OCI-LY7 (cell line): ENCODE results near the gene RARB. TPM values are rescaled to one million over a fixed set of nuclear protein-coding genes. Genes with fewer than 3 reads are reported as not detected.

ENCODE experiments used
- BruUV-seq: library from RNA; stranded (reverse); fragments of 400-500 nt; replicated peaks from 2 replicates; lab custom pipeline; 2021; lab: Mats Ljungman, UMichigan
- CTCF ChIA-PET: fragments of 300-600 bp; sonication (Branson Sonifier 250); formaldehyde crosslinking; loops from one replicate; lab custom pipeline; 2022; ENCODE audit warnings: antibody characterized with exemption; ENCODE audit not compliant: unreplicated experiment; lab: Charles Lee
- POLR2A ChIA-PET: fragments of 300-600 bp; sonication (Branson Sonifier 250); formaldehyde crosslinking; loops from one replicate; lab custom pipeline; 2022; ENCODE audit warnings: antibody characterized with exemption; lab: Charles Lee
- DNase-seq: peaks from one replicate; pipeline ENCODE4 v3.0.0-alpha.2; 2015; ENCODE audit warnings: low spot score
- H2AFZ ChIP-seq: fragments of 200-600 bp; sonication (generic), shearing (Covaris generic); 2 replicates; pipeline ENCODE4 v1.6.1; 2014; ENCODE audit warnings: mild to moderate bottlenecking, antibody characterized with exemption, low read length, moderate library complexity
- H3K27ac ChIP-seq: fragments of 200-600 bp; sonication (generic); 2 replicates; pipeline ENCODE4 v1.5.1; 2014; ENCODE audit warnings: mixed run types, low read depth, mild to moderate bottlenecking, moderate library complexity, low read length, inconsistent platforms; ENCODE audit not compliant: poor library complexity, severe bottlenecking
- H3K36me3 ChIP-seq: fragments of 200-600 bp; sonication (generic); 2 replicates; pipeline ENCODE4 v1.6.1; 2014; ENCODE audit warnings: mild to moderate bottlenecking, antibody characterized with exemption, low read length, moderate library complexity, mixed read lengths; ENCODE audit not compliant: insufficient read depth
- H3K4me1 ChIP-seq: fragments of 200-600 bp; sonication (generic); 2 replicates; pipeline ENCODE4 v1.5.1; 2014; ENCODE audit warnings: mild to moderate bottlenecking, low read length; ENCODE audit not compliant: insufficient read depth, poor library complexity, severe bottlenecking
- H3K4me2 ChIP-seq: fragments of 200-600 bp; sonication (generic); 2 replicates; pipeline ENCODE4 v1.6.1; 2014; ENCODE audit warnings: mild to moderate bottlenecking, low read length
- H3K4me3 ChIP-seq: fragments of 200-600 bp; sonication (generic); 2 replicates; pipeline ENCODE4 v1.5.1; 2014; ENCODE audit warnings: mild to moderate bottlenecking, low read depth, low read length; ENCODE audit not compliant: poor library complexity, severe bottlenecking
- H3K79me2 ChIP-seq: fragments of 200-600 bp; sonication (generic); 2 replicates; pipeline ENCODE4 v1.6.1; 2016; ENCODE audit warnings: low read depth, mild to moderate bottlenecking, low read length, moderate library complexity, mixed read lengths; ENCODE audit not compliant: insufficient read depth
- H3K9me2 ChIP-seq: fragments of 200-600 bp; sonication (generic); 2 replicates; pipeline ENCODE4 v1.6.1; 2016; ENCODE audit warnings: mild to moderate bottlenecking, low read length, mixed read lengths; ENCODE audit not compliant: insufficient read depth
- H3K9me3 ChIP-seq: fragments of 200-600 bp; sonication (generic); 2 replicates; pipeline ENCODE4 v1.6.1; 2014; ENCODE audit warnings: mild to moderate bottlenecking, mixed run types, low read length, mixed read lengths
- H4K20me1 ChIP-seq: fragments of 200-600 bp; sonication (generic); 2 replicates; pipeline ENCODE4 v1.6.1; 2014; ENCODE audit warnings: mild to moderate bottlenecking, antibody characterized with exemption, low read length, moderate library complexity, mixed read lengths; ENCODE audit not compliant: insufficient read depth
- CTCF ChIP-seq: fragments of 200-600 bp; sonication (generic); conservative IDR thresholded peaks from 2 replicates; pipeline ENCODE4 v1.5.1; 2014; ENCODE audit warnings: mild to moderate bottlenecking, antibody characterized with exemption, low read length, moderate library complexity, mixed read lengths
- EZH2phosphoT487 ChIP-seq: fragments of 200-600 bp; sonication (generic); IDR thresholded peaks from 2 replicates; pipeline ENCODE4 v1.6.1; 2018; ENCODE audit warnings: low read depth, borderline replicate concordance, mild to moderate bottlenecking, mixed run types, antibody characterized with exemption, low read length, moderate library complexity, mixed read lengths
- intact Hi-C: fragments of 100-400 bp; cut with micrococcal nuclease; formaldehyde crosslinking; loops from one replicate; pipeline ENCODE4 v1.10.0; 2022; ENCODE audit not compliant: unreplicated experiment
- total RNA-seq, 2 experiments: library from RNA; depleted of rRNA in 1 of 2; stranded (reverse); fragments of >200 nt in 1 of 2; shearing (Covaris generic) in 1 of 2; gene quantifications; 2 replicates each; pipeline ENCODE4 v1.2.3, GENCODE V29; 2014 to 2022

RARB gene
- total RNA-seq, 2 experiments from 2014 or later: not detected

GRCh38 chr3:25493246-25493645, 65.2 kb downstream of the RARB start:
- no peak overlapping the region for H3K4me2 ChIP-seq

GRCh38 chr3:25493786-25494185, 65.7 kb downstream of the RARB start:
- Histone ChIP-seq H3K9me2 (no peaks in the 10 kb centered on the region), H2AFZ (no peak overlapping the region), H3K4me1 (no peaks in the 10 kb centered on the region), H3K36me3 (no peaks in the 10 kb centered on the region), H3K4me2 (no peak overlapping the region), H4K20me1 (no peaks in the 10 kb centered on the region), H3K4me3 (no peak overlapping the region), H3K27ac (no peak overlapping the region), H3K79me2 (no peaks in the 10 kb centered on the region), H3K9me3 (no peaks in the 10 kb centered on the region)
- ChIA-PET CTCF (no interaction called here), POLR2A (no interaction called here)
- intact Hi-C loops: no loop called here
- no peak for DNase-seq
- no TSS peak for BruUV-seq
- TF ChIP-seq EZH2phosphoT487 (no peak), CTCF (no peak)

More at GRCh38 chr3:25493246-25493645, 65.2 kb downstream of the RARB start:
- H3K36me3 ChIP-seq: no peaks in the 10 kb centered on the region
- no peaks in the 10 kb centered on the region for H3K79me2 ChIP-seq
- no peaks in the 10 kb centered on the region for H3K4me1 ChIP-seq
- ChIA-PET CTCF (no interaction called here), POLR2A (no interaction called here)
- no peaks in the 10 kb centered on the region for H3K9me3 ChIP-seq
- no peaks in the 10 kb centered on the region for H4K20me1 ChIP-seq
- intact Hi-C loops: no loop called here
- TF ChIP-seq EZH2phosphoT487 (no peak), CTCF (no peak)
- no peak overlapping the region for H3K4me3 ChIP-seq
- H3K9me2 ChIP-seq: no peaks in the 10 kb centered on the region
- no peak overlapping the region for H3K27ac ChIP-seq
- no TSS peak for BruUV-seq
- no peak for DNase-seq
- H2AFZ ChIP-seq: no peak overlapping the region

GRCh38 chr3:25495304-25495703, 67.2 kb downstream of the RARB start:
- intact Hi-C loops: no loop called here
- Histone ChIP-seq H2AFZ (no peak overlapping the region), H4K20me1 (no peaks in the 10 kb centered on the region), H3K4me1 (no peaks in the 10 kb centered on the region), H3K4me3 (no peak overlapping the region), H3K4me2 (no peak overlapping the region), H3K36me3 (no peaks in the 10 kb centered on the region), H3K9me2 (no peaks in the 10 kb centered on the region), H3K9me3 (no peaks in the 10 kb centered on the region), H3K27ac (no peak overlapping the region), H3K79me2 (no peaks in the 10 kb centered on the region)
- no TSS peak for BruUV-seq
- CTCF ChIA-PET: no interaction called here
- TF ChIP-seq CTCF: no peak
- no peak for TF ChIP-seq EZH2phosphoT487
- no peak for DNase-seq
- POLR2A ChIA-PET: interaction anchor here (0.6 kb wide), 1 partner anchor 10 kb away, joined by 3 read pairs; no protein-coding TSS in a partner anchor
